Fibroblast of the aortic adventitia (primary cell): Measurements from ENCODE around the gene TMEM258. TPM values are rescaled to one million over a fixed set of nuclear protein-coding genes. Genes with fewer than 3 reads are reported as not detected.

Source experiments
- DNase-seq: peaks from one replicate; pipeline ENCODE4 v3.0.0-alpha.2; 2010; ENCODE audit warnings: low read depth
- H3K4me3 ChIP-seq: 2 replicates; pipeline ENCODE4 v1.5.1; 2011; ENCODE audit warnings: low read depth, mild to moderate bottlenecking, control low read depth, low read length, moderate library complexity
- CTCF ChIP-seq: IDR thresholded peaks from 2 replicates; pipeline ENCODE4 v1.5.1; 2011; ENCODE audit warnings: mild to moderate bottlenecking, low read length, control low read depth, inconsistent platforms; ENCODE audit not compliant: insufficient read depth
- total RNA-seq: library from RNA; depleted of rRNA; stranded (reverse); fragments of >200 nt; gene quantifications from 2 replicates; pipeline ENCODE4 v1.2.3, GENCODE V29; 2012; ENCODE audit warnings: low replicate concordance

Gene TMEM258
- total RNA-seq, 1 donor: 98.1 TPM

GRCh38 chr11:61837411-61838005, 45.1 kb upstream of the TMEM258 start:
- no peak for DNase-seq
- no peak overlapping the region for H3K4me3 ChIP-seq
- TF ChIP-seq CTCF: no peak

- no peak for DNase-seq
- no peak for TF ChIP-seq CTCF
- H3K4me3 ChIP-seq: no peak overlapping the region
These were observed 43.8 kb upstream of the TMEM258 start for GRCh38 chr11:61836193-61836592.

GRCh38 chr11:61834278-61835048, 42.1 kb upstream of the TMEM258 start:
- TF ChIP-seq CTCF: no peak
- DNase-seq: peak; percentile 87
- no peak overlapping the region for H3K4me3 ChIP-seq

- DNase-seq: no peak
- no peak for TF ChIP-seq CTCF
- no peak overlapping the region for H3K4me3 ChIP-seq
These were observed 41.5 kb upstream of the TMEM258 start for GRCh38 chr11:61833926-61834277.

GRCh38 chr11:61833471-61833870, 41.1 kb upstream of the TMEM258 start:
- no peak overlapping the region for H3K4me3 ChIP-seq
- no peak for TF ChIP-seq CTCF
- no peak for DNase-seq

GRCh38 chr11:61832754-61833153, 40.4 kb upstream of the TMEM258 start:
- no peak for DNase-seq
- TF ChIP-seq CTCF: no peak

GRCh38 chr11:61832207-61832606, 39.8 kb upstream of the TMEM258 start:
- TF ChIP-seq CTCF: no peak
- DNase-seq: no peak
- H3K4me3 ChIP-seq: no peak overlapping the region

More at GRCh38 chr11:61832754-61833153, 40.4 kb upstream of the TMEM258 start:
- H3K4me3 ChIP-seq: no peak overlapping the region
